HepG2 (cell line): Measurements from ENCODE around the gene FANCG. TPM values are rescaled to one million over a fixed set of nuclear protein-coding genes. Genes with fewer than 3 reads are reported as not detected.

Source experiments
- ADNP ChIP-seq: sonication (generic); formaldehyde crosslinking; IDR thresholded peaks from 2 replicates; pipeline ENCODE4 v1.4.0; 2020; ENCODE audit warnings: missing genetic modification reagents
- ARNTL ChIP-seq: sonication (generic); formaldehyde crosslinking; IDR thresholded peaks from 2 replicates; pipeline ENCODE4 v1.4.0; 2020; ENCODE audit warnings: mild to moderate bottlenecking, missing genetic modification reagents
- ASH2L ChIP-seq: fragments of 300-600, 200-600 bp; sonication (generic); IDR thresholded peaks from 2 replicates; pipeline ENCODE4 v1.7.0; 2017; ENCODE audit warnings: low read depth, mild to moderate bottlenecking, moderate library complexity, mixed read lengths, low read length; ENCODE audit not compliant: insufficient read length
- CREB1 ChIP-seq, 2 experiments: fragments of 450-650 bp in 1 of 2; IDR thresholded peaks; 2 replicates each; pipeline ENCODE4 v1.6.1; 2016 to 2017; ENCODE audit warnings: control low read depth in 1 of 2, mild to moderate bottlenecking in 1 of 2, missing compliant biosample characterization in 1 of 2, missing genetic modification characterization in 1 of 2
- GFI1 ChIP-seq: sonication (generic); formaldehyde crosslinking; IDR thresholded peaks from 2 replicates; pipeline ENCODE4 v1.5.0; 2020; ENCODE audit warnings: missing genetic modification reagents, mild to moderate bottlenecking, borderline replicate concordance
- GZF1 ChIP-seq: sonication (generic); formaldehyde crosslinking; IDR thresholded peaks from 2 replicates; pipeline ENCODE4 v1.5.1; 2020; ENCODE audit warnings: mild to moderate bottlenecking, missing genetic modification reagents
- HIC2 ChIP-seq: sonication (generic); formaldehyde crosslinking; IDR thresholded peaks from 2 replicates; pipeline ENCODE4 v1.9.0; 2022; ENCODE audit warnings: low read depth, missing genetic modification reagents
- HNRNPLL ChIP-seq: fragments of 200-400 bp; formaldehyde crosslinking; IDR thresholded peaks from 2 replicates; pipeline ENCODE4 v1.6.1; 2017; ENCODE audit warnings: mild to moderate bottlenecking, low read depth, low read length; ENCODE audit not compliant: poor library complexity, severe bottlenecking
- NFKBIZ ChIP-seq: IDR thresholded peaks from 2 replicates; pipeline ENCODE4 v1.6.1; 2018; ENCODE audit warnings: missing genetic modification reagents, missing compliant biosample characterization
- NFRKB ChIP-seq: fragments of 450-650 bp; IDR thresholded peaks from 2 replicates; pipeline ENCODE4 v1.6.1; 2017
- NONO ChIP-seq, 2 experiments: fragments of 450-650 bp in 1 of 2; sonication (generic) in 1 of 2; formaldehyde crosslinking in 1 of 2; IDR thresholded peaks in 1 of 2; conservative IDR thresholded peaks in 1 of 2; 2 replicates each; pipeline versions ENCODE4 v1.6.1 to v1.8.0; 2017 to 2022; ENCODE audit warnings: mild to moderate bottlenecking in 1 of 2, missing genetic modification reagents in 1 of 2, moderate library complexity in 1 of 2
- TBX3 ChIP-seq: fragments of 450-650 bp; IDR thresholded peaks from 2 replicates; pipeline ENCODE4 v1.6.1; 2017; ENCODE audit warnings: antibody characterized with exemption, mild to moderate bottlenecking, inconsistent platforms, borderline replicate concordance
- ZBTB4 ChIP-seq: sonication (generic); formaldehyde crosslinking; IDR thresholded peaks from 2 replicates; pipeline ENCODE4 v1.4.0; 2020; ENCODE audit warnings: missing genetic modification reagents, mild to moderate bottlenecking, borderline replicate concordance
- ZFP1 ChIP-seq: IDR thresholded peaks from 2 replicates; pipeline ENCODE4 v1.6.1; 2016
- ZKSCAN5 ChIP-seq: sonication (generic); formaldehyde crosslinking; IDR thresholded peaks from 2 replicates; pipeline ENCODE4 v1.5.1; 2020; ENCODE audit warnings: mild to moderate bottlenecking, missing genetic modification reagents
- ZNF124 ChIP-seq: sonication (generic); formaldehyde crosslinking; IDR thresholded peaks from 2 replicates; pipeline ENCODE4 v1.4.0; 2020; ENCODE audit warnings: missing genetic modification reagents
- ZNF160 ChIP-seq: sonication (generic); formaldehyde crosslinking; IDR thresholded peaks from 2 replicates; pipeline ENCODE4 v1.8.0; 2022; ENCODE audit warnings: mild to moderate bottlenecking, inconsistent platforms, missing genetic modification reagents
- ZNF329 ChIP-seq: sonication (generic); formaldehyde crosslinking; IDR thresholded peaks from 2 replicates; pipeline ENCODE4 v1.9.0; 2021; ENCODE audit warnings: low read depth, mild to moderate bottlenecking, missing genetic modification reagents
- ZNF558 ChIP-seq: sonication (generic); formaldehyde crosslinking; IDR thresholded peaks from 2 replicates; pipeline ENCODE4 v1.9.0; 2022; ENCODE audit warnings: mild to moderate bottlenecking, missing genetic modification reagents, borderline replicate concordance
- ZNF589 ChIP-seq: sonication (generic); formaldehyde crosslinking; conservative IDR thresholded peaks from 2 replicates; pipeline ENCODE4 v1.8.0; 2022; ENCODE audit warnings: mild to moderate bottlenecking, moderate library complexity, missing genetic modification reagents
- ZNF737 ChIP-seq: sonication (generic); formaldehyde crosslinking; IDR thresholded peaks from 2 replicates; pipeline ENCODE4 v1.5.0; 2020; ENCODE audit warnings: missing genetic modification reagents, mild to moderate bottlenecking, borderline replicate concordance
- polyA plus RNA-seq, 8 experiments: library from polyadenylated mRNA; depleted of rRNA in 3 of 8; stranded (reverse) in 7 of 8; unstranded in 1 of 8; fragments of >200 nt; fragmentation: Illumina TruSeq in 4 of 8; extraction: Trizol in 4 of 8; gene quantifications; 2 replicates each; pipeline versions ENCODE4 v1.2.1 to v1.2.3, GENCODE V29; 2011 to 2016; ENCODE audit warnings: low read depth in 4 of 8, missing spikeins in 1 of 8, mixed read lengths in 1 of 8; ENCODE audit not compliant: insufficient read depth in 1 of 8
- total RNA-seq, 5 experiments: library from RNA; depleted of rRNA; stranded (reverse); fragments of >200 nt; fragmentation: Illumina TruSeq; extraction: Trizol; gene quantifications; 2 replicates each; pipeline ENCODE4 v1.2.3, GENCODE V29; 2016; ENCODE audit warnings: low read depth in 1 of 5
- TF ChIP-seq, protein P1 (sequence below): sonication (generic); formaldehyde crosslinking; IDR thresholded peaks from 2 replicates; pipeline ENCODE4 v1.8.0; 2022; ENCODE audit warnings: missing genetic modification reagents, mild to moderate bottlenecking, inconsistent platforms, borderline replicate concordance

FANCG gene
- total and polyA plus RNA-seq, 2 of the 13 experiments (the other 11 are each of a cell fraction or from before 2014, with no cell fraction given): 14.4 to 45.1 TPM

GRCh38 chr9:35096035-35096849 is 16.5 kb upstream of the FANCG start, which contains the start of gene PIGO (continued):
- TF ChIP-seq GZF1 (peak; percentile 85; the same call in 1 of the 2 replicates), HIC2 (CRISPR knock-in tag) (peak; percentile 38; the same call in 1 of the 2 replicates), TBX3 (no peak; the same call in 1 of the 2 replicates), ZNF160 (CRISPR knock-in tag) (peak; percentile 81; the same call in 1 of the 2 replicates), NFRKB (no peak), ZKSCAN5 (CRISPR knock-in tag) (0 out of 2 replicates have a peak, but pooled peaks have one; percentile 55), ZNF558 (CRISPR knock-in tag) (peak; percentile 93), GFI1 (peak; percentile 77; the same call in 1 of the 2 replicates), NONO (IDR thresholded peaks at IDR 0.05) (no peak), NONO (CRISPR knock-in tag; conservative IDR thresholded peaks at IDR 0.05) (peak; percentile 90), ASH2L (peak; percentile 97), ZNF737 (CRISPR knock-in tag) (peak; percentile 93; the same call in 1 of the 2 replicates), NFKBIZ (CRISPR knock-in tag) (peak; percentile 47), ZNF589 (no peak; the same call in 1 of the 2 replicates), ZFP1 (CRISPR knock-in tag) (no peak), ZNF329 (CRISPR knock-in tag) (0 out of 2 replicates have a peak, but pooled peaks have one; percentile 54), ZBTB4 (CRISPR knock-in tag) (peak; percentile 62; the same call in 1 of the 2 replicates), HNRNPLL (peak; percentile 74), CREB1 (IDR thresholded peaks at IDR 0.05) (peak; percentile 21; the same call in 1 of the 2 replicates), CREB1 (CRISPR knock-in tag; IDR thresholded peaks at IDR 0.05) (peak; percentile 83), ZNF124 (CRISPR knock-in tag) (peak; percentile 90), ADNP (CRISPR knock-in tag) (no peak), ARNTL (CRISPR knock-in tag) (peak; percentile 72)
- TF ChIP-seq, protein P1, sequence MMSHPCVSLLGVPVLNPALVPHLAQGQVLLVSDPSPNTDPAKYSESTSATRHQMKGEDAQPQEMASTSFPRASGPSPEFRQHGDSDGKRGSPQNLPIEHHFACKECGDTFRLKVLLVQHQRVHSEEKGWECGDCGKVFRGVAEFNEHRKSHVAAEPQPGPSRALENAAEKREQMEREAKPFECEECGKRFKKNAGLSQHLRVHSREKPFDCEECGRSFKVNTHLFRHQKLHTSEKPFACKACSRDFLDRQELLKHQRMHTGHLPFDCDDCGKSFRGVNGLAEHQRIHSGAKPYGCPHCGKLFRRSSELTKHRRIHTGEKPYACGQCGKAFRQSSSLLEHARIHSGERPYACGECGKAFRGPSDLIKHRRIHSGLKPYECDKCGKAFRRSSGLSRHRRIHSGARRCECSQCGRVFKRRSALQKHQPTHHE (CRISPR knock-in tag): no peak; the same call in 1 of the 2 replicates
